ENCODE measurements around the gene ATP11A.

- TF ChIP-seq ZBTB26 (tag by site-specific recombination; optimal IDR thresholded peaks at IDR 0.05) (no peak), ZBTB1 (tag by site-specific recombination; IDR thresholded peaks at IDR 0.05) (no peak), SCRT1 (tag by site-specific recombination; IDR thresholded peaks at IDR 0.05; ENCODE audit: borderline replicate concordance) (no peak), ZNF24 (tag by site-specific recombination; IDR thresholded peaks at IDR 0.05) (no peak), ZNF558 (tag by site-specific recombination; IDR thresholded peaks at IDR 0.05) (no peak), ZNF521 (tag by site-specific recombination; IDR thresholded peaks at IDR 0.05) (no peak), ZNF10 (tag by site-specific recombination; IDR thresholded peaks at IDR 0.05) (no peak), ZBTB10 (tag by site-specific recombination; IDR thresholded peaks at IDR 0.05) (no peak), ZNF670 (tag by site-specific recombination; IDR thresholded peaks at IDR 0.05; ENCODE audit: low read depth) (no peak), ZNF311 (tag by site-specific recombination; IDR thresholded peaks at IDR 0.05; ENCODE audit: borderline replicate concordance) (no peak), ZBTB20 (tag by site-specific recombination; IDR thresholded peaks at IDR 0.05) (no peak), ZEB2 (tag by site-specific recombination; IDR thresholded peaks at IDR 0.05) (no peak)
- TF ChIP-seq, protein P1, sequence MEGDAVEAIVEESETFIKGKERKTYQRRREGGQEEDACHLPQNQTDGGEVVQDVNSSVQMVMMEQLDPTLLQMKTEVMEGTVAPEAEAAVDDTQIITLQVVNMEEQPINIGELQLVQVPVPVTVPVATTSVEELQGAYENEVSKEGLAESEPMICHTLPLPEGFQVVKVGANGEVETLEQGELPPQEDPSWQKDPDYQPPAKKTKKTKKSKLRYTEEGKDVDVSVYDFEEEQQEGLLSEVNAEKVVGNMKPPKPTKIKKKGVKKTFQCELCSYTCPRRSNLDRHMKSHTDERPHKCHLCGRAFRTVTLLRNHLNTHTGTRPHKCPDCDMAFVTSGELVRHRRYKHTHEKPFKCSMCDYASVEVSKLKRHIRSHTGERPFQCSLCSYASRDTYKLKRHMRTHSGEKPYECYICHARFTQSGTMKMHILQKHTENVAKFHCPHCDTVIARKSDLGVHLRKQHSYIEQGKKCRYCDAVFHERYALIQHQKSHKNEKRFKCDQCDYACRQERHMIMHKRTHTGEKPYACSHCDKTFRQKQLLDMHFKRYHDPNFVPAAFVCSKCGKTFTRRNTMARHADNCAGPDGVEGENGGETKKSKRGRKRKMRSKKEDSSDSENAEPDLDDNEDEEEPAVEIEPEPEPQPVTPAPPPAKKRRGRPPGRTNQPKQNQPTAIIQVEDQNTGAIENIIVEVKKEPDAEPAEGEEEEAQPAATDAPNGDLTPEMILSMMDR (tag by site-specific recombination; IDR thresholded peaks at IDR 0.05) = no peak
- TF ChIP-seq, protein P2, sequence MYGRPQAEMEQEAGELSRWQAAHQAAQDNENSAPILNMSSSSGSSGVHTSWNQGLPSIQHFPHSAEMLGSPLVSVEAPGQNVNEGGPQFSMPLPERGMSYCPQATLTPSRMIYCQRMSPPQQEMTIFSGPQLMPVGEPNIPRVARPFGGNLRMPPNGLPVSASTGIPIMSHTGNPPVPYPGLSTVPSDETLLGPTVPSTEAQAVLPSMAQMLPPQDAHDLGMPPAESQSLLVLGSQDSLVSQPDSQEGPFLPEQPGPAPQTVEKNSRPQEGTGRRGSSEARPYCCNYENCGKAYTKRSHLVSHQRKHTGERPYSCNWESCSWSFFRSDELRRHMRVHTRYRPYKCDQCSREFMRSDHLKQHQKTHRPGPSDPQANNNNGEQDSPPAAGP (tag by site-specific recombination; IDR thresholded peaks at IDR 0.05) = no peak
These were observed 79.1 kb downstream of the ATP11A start for GRCh38 chr13:112768795-112769481.

Measured in HEK293 (cell line).